ENCODE results near the gene ANGPT4. TPM values are rescaled to one million over a fixed set of nuclear protein-coding genes. Genes with fewer than 3 reads are reported as not detected.
"Not testable (repeated sequence)": the region's sequence is repeated elsewhere in the genome, so short reads cannot be mapped to it uniquely, and the experiment has no call there.

ANGPT4 gene
- total RNA-seq, 1 experiment from 2014 or later: not detected

DNA sequence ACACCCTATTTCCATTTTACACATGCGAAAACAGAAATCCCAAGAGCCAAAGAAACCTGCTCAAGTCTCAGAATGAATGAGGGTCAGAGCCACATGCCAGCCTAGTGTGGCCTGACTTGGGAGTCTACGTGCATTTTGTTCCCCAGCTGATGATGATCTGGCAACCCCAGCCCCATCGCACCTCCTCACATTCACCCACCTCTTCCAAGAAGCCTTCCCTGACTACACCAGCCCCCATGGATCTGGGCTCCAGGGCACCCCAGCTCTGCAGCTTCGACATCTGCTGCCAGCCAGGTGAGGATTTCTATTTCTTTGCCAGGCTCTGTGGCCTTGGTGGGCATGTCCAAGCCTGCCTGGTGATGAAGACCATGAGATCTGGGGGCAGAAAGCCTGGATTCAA, 41.0 kb downstream of the ANGPT4 start:
- no peak for DNase-seq (ENCODE audit: low spot score)

DNA sequence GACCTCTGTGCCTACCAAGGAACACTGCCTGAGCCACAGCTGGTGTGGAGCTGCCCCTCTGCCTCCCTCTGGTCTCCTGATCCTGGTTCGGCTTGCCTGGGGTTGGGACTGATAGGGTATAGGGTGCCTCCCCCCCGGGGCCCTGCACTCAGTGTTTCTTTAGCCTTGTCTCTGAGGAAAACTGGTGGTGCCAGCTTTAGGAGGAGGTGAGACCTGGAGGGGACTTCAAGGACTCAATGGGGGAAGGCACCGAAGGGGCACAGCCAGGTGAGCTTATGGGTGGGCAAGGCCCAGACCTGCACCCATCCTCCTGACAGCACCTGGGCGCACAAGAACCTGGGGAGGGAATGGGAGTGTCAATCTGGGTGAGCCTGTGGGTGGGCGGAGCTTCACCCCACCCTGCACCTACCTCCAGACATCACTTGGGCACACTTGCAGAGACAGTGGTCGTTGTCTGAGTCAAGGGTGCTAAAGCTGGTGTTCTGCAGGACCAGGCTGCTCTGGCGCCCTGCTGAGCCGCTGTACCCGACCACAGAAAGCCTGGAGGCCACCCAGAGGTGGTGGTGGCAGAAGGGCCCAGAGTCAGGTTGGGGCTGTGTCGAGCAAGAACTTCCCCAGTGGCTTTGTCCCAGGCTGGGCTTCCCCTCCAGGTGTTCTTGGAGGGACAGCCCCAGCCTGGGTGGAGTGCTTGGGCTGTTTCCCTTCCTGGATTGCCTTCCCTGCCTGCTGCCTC, 42.1 kb downstream of the ANGPT4 start:
- no peak for DNase-seq (ENCODE audit: low spot score)

DNA sequence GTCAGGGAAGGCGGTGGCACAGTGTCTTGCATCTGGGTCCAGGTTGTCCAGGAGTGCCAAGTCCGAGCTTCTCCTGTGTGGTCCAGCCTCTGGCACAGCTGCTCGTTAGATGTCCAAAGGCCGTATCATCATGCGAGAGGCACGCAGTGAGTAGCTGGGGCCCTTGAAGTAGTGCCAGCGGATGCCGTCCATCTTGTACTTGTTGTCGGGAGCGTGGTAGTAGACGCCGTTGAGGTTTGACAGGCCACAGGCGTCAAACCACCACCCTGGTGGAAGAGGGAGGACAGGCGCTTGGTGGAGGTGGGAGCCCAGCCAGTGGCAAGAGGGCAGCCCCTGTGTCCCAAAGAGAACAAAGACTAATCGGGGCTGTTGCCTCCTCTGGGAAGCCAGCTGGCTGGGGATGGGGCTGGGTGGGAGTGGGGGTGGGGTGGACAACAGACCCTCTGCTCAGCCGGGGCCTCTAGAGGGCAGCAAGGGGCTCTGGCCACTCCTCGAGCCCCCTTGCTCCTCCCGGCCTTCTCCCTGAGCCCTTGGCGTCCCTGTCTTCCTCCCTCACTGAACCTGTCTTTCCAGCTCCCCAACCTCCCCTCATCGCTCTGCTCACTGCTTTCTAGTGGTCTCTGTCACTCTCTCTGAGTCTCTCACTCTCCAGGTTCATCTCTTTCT, 43.1 kb downstream of the ANGPT4 start:
- no peak for DNase-seq (ENCODE audit: low spot score)

DNA sequence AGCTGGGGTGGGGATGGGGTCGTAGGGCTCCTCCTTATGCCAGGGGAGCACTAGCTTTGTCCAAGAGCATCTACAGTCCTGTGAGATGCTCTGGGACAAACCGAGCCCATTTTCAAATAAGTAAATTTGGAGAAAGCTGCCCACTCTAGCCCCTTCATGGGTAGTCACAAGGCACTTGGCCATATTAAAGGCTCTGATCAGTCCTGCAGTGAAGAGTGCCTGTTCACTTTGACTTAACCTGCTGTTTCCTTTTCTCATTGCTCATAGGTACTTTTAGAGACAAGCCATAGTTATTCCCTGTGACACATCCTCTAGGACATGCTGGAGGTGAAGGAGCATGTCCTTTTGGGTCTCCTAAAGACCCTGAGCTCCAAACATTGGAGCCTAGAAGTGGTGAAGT, 44.2 kb downstream of the ANGPT4 start:
- no peak for DNase-seq (ENCODE audit: low spot score)

DNA sequence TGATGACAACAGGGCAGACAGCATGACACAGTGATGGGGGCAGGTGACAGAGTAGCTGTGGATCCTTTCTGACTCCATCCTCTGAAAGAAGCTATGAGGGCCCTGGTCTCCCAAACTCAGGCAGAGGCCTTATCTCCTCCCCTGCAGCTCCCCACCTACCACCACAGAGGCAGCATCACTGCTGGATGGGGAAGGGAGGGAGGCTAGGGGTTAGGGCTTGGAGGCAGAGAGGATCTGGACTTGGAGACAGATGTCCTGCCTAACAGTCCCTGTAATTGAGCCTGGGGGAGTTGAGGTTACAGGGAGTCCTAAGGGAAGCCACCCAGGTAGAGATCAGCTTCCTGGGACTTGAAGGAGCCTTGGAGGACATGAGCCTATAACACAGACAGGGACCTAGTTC, 44.7 kb downstream of the ANGPT4 start:
- no peak for DNase-seq (ENCODE audit: low spot score)

DNA sequence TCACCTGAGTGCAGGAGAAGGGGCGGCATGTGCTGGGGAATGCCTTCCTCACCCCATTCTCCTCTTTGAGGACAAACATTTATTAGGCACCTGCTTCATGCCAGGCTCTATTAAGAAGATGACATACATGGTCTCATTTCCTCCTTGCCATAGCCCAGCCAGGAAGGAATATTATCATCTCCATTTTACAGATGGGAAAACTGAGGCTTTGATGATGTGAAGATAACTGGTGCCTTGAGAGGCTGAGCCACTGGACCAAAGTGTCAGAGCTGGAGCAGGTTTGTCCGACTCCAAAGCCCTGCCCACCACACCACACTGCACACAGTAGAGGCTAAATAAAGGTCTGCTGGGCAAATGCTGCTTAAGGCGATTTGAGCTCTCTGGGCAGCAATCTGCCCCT, 45.4 kb downstream of the ANGPT4 start:
- DNase-seq (ENCODE audit: low spot score): no peak

DNA sequence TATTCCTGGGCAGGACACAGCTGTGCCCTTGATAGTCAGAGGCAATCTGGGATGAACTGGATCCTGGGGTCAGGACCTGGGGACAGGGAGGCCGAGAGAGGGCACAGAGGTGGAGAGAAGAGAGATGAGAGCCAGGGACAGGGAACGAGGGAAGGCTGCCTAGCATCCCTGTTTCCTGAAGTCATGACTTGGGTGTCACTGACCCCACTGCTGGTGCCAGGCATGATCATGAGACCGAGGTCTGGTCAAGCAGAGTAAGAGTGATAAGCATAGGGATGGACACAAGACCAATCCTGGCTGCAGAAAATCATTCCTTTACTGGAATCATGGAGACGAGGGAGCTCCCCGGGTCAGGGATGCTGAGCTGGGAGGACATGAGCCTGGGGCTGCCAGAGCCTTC, 46.5 kb downstream of the ANGPT4 start:
- no peak for DNase-seq (ENCODE audit: low spot score)

DNA sequence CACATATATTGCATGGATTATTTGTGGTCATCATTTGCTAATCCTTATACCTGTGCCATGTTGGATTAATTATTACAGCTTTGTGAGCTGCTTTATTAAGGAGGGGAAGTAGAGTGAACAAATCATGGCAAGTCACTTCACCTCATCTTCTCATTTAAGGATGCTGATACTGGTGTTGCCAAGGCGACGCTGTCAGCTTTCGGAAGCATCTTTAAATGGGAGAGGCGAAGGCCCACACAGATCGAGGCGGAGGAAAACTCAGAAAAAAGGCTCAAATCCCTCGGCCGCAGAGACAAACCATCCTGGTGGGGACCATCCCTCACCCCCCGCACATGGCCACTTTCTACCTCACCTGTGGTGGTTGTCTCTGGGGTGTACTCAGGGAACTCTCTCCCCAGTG, 47.9 kb downstream of the ANGPT4 start:
- no peak for DNase-seq (ENCODE audit: low spot score)

DNA sequence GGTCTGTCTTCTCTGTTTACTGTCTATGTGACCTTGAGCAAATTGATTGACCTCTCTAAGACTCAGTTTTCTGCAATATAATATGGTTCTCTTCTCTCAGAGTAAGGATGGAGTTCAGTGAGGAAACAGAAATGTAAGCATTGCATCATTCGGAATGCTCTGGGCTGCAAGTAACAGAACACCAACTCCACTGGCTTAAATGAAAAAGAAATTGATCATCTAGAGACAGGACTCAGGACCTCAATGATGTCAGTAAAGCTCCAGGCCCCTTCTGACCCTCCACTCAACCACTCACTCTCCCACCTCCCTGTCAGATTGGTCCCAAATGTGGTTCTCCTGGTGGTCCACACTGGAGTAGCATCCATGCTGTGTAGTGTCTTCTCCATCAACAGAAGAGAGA, 50.7 kb downstream of the ANGPT4 start:
- DNase-seq (ENCODE audit: low spot score): no peak

DNA sequence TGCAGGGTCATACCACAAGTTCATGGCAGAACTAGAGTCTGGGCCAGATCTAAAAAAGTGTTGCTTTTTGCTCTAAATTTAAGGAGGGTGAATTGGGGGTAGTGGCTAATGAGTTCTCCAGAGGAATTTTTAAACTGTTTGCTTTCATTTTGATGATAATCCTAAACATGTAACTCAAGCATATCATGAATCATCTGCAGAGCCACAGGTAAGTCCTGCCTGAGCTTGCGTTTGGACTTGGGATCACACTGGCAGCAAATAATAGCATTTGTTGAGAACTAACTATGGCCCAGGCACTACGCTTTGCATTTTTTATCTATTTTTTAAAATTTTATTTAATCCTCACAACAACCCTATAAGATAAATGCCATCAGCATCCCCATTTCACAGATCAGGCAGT, 55.2 kb downstream of the ANGPT4 start:
- no peak for DNase-seq (ENCODE audit: low spot score)

DNA sequence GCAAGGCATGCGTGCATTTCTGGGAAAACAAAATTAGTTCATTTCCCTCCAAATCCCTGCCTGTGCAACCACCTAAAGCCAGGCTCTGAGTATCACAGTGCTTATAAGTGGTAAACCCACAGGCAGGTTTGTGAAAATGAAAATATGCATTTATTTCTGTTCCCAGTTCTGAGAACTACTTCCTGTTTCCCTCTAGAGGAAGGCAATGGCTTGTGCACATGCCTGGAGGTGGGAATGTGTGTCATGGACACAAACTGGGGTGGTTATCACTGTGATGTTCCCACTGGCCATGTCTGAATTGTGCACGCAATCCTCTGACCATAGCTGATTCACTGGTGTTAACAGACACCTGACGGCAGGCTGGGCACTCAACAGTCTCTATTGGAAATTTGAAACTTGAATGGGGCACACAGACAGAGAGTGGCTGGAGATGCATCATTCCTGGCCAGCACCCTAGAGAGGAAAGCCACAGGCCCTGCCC, 56.3 kb downstream of the ANGPT4 start:
- peak; percentile 50 for DNase-seq (ENCODE audit: low spot score)

DNA sequence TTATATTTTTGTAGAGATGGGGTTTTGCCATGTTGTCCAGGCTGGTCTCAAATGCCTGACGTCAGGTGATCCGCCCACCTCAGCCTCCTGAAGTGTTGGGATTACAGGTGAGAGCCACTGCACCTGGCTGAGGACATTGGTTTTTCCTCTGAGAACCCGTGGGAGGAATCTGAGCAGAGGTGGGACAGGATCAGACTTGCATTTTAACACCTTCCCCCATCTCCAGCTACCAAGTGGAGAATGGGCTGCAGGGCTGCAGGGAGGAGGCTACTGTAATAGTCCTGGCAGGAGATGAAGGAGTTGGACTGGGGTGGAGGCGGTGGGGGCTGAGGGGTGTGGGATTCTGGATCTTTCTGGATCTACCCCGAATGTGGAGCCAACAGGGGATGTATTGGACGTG, 58.1 kb downstream of the ANGPT4 start:
- DNase-seq (ENCODE audit: low spot score): no peak

DNA sequence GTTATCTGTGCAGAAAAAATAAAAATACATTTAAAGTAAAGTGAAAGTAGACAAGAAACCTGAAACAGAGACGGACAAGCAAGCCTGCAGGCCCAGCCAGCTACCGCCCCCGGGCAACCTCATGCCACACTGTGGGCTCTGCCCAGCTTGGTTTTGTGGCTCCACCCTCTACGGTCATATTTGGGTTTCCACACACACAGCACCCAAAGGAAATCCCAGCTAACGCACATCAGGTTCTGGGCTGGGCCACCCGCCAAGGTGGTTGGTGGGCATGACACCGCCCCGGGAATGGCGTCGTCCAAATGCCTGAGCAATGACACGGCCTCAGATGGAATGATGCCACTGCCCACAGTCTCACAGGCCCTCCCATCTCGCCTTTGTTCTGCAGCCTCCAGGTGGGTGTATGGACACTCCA, 59.8 kb downstream of the ANGPT4 start:
- DNase-seq (ENCODE audit: low spot score): peak; percentile 98

DNA sequence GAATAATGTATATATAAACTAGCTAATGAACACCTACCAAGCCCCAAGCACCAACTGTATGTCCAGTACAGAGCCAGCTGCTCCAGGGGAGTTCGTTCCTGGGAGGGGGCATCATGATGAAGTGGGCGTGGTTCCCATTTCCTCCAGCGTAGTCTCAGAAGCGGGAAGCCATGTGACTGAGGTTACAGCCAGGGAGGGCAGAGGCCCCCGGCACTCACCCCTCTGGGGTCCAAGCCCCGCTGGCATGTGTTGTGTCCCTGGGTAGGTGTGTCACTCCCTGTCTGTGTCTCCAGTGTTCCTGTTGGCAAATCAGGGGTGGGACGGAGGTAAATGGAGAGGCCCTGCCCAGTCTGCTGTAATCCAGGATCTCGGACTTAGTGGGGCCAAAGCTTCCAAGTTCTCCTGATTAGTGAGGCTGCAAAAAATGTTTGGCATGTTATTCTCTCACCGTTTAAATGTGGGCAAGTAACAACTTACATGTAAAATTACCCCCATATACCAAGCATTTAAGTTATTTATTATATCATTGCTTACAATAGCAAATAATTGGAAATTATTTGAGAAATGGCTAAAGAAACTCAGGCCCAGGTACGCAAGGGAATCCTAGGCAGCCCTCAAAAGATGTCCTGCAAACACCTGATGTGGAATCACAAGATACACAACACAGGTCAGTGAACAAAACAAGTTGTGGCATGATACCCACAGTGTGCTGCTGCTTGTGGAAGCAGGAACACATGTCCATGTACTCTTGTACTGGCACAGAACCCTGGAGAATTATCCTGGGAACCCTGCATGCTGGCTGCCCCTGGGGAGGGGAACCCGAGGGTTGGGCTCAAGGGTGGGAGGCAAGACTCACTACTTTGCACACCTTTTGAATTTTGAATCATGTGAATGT, 60.4 kb downstream of the ANGPT4 start:
- DNase-seq (ENCODE audit: low spot score): peak; percentile 36

DNA sequence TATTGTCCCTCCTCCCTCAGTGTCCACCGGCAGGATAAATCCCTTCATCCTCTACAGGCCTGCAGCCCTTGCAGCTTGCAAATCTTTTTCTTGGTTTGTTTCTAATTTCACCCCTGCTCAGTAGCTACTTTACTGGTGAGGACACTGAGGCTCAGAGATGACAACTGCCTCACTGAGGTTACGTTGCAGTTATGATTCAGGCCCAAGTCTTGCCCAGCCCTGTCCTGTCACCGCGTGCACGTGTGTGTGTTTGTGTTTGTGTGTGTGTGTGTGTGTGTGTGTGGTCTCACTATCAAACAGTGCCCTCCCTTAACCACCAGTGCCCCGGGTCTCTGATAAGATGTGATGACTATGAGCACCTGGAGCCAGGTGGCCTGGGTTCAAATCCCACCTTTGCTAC, 61.5 kb downstream of the ANGPT4 start:
- no peak for DNase-seq (ENCODE audit: low spot score)

DNA sequence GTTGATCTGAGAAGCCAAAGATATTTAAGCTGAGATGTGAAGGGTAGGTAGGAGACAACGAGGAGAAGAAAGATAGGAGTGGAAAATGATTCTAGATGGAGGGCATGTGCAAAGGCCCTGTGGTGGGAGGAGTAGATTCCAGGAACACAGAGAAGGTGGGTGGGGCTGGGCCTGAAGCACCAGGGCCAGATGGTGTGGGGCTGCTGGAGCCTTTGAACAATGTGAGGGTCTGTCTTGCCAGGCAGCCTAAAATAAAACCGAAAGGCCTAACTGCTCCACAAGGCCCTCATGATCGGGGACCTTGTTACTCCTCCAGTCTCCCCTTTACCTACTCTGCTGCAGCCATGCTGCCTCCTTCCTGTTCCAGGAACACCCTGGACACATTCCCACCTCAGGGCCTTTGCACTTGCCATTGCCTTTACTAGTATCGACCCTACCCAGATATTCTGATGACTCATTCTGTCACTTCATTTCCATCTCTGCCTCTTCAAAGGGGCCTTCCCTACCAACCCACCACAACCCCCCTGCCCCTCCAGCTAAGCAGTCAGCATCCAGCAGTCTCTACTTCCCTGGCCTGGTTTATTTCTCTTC, 62.6 kb downstream of the ANGPT4 start:
- no peak for DNase-seq (ENCODE audit: low spot score)

DNA sequence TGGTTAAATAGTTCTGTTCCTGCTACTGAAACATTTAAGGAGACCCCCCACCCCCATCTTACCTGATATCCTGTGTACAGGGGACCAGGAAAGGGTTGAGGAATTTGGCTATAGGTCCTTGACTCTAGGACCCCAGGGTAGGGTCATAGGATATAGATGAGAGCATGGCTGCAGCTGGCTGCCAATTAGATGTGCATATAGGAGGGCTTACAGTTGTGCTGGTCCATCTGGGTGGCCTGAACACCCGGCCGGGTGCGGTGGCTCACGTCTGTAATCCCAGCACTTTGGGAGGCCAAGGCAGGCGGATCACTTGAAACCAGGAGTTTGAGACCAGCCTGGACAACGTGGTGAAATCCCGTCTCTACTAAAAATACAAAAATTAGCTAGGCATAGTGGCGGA, 67.4 kb downstream of the ANGPT4 start:
- DNase-seq (ENCODE audit: low spot score): not testable (repeated sequence)

DNA sequence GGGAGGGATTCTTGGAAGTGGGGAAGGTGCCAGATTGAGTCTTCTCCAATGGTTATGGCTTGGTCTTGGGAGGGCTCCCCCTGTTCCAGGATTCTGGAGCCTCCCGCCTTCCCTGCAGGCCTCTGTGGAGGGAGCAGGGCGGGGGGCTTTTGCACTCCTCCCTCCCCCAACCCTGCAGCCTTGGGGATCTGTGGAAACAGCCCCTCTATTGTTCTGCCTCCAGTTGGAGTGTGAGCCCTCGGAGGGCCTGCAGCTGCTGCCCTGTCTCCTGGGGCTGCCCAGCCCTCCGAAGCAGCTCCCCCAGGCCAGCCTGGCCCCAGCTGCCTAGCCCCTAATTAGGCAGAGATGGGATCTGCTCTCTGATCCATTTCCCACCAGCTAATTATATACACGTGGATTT, 67.9 kb downstream of the ANGPT4 start:
- DNase-seq (ENCODE audit: low spot score): no peak

DNA sequence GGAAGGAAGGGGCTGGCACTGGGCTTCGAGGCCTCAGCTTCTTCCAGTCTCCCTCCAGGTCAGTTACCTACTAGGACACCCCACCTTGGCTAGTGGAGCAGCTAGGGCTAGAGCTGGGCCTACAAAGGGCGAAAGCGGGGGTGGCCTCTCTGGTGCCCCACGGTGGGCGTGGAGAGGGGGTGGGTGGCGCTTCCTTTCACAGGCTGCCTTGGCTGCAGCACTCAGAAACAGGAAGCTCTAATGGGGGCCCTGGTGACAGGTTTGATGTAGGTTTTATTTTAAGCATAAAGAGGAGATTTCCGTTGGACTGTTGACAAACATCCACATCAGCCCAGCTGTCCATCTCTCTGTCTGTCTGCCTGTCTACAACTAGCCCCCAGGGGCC, 69.2 kb downstream of the ANGPT4 start:
- no peak for DNase-seq (ENCODE audit: low spot score)

DNA sequence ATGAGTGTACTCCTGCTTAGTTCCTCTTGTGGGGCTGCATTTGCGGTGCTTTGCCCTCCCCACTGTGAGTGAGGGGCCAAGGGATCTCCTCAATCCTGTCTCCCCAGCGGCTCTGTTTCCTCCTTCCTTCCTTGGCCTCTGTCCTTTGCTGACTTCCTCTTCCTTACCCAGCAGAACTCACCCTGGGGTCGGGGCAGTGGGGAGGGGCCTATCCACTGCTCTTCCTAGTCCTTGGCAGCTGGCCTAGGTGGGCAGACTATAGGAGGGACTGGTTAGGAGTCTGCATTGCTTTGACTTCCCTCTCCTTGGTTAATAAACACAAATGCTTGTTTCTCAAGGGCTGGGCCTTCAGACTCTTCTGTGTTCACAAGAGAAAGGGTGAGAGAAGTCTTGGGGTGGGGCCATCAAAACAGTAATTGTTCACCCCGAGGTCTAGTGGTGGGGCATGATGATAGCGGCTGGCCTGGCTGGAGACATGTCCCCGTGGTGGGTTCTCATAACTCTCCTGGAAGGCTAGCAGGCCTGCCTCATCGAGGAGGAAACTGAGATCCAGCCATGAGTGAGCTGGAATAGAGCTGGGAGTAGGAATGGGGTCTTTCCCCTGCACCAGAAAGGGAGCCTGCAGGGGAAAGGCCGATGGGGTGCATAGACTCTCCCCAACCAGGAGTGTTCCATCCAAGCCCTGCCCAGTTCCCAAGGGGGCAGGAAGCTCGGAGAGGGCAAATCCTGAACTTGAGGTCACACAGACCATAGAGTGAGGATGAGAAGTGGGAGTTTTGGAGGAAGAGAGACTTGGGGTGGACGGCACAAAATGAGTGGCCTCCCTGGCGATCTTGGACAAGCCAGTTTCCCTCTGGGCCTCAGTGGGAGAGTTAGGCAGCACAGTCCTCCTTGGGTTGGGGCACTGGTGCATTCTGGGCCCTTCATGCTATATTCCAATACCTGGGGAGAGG, 69.9 kb downstream of the ANGPT4 start:
- no peak for DNase-seq (ENCODE audit: low spot score)
